ENCODE measurements around the gene SPTBN5. TPM values are rescaled to one million over a fixed set of nuclear protein-coding genes. Genes with fewer than 3 reads are reported as not detected.

The SPTBN5 gene
- total RNA-seq, 2 donors from 2014 or later: 0.63 to 1.3 TPM

DNA sequence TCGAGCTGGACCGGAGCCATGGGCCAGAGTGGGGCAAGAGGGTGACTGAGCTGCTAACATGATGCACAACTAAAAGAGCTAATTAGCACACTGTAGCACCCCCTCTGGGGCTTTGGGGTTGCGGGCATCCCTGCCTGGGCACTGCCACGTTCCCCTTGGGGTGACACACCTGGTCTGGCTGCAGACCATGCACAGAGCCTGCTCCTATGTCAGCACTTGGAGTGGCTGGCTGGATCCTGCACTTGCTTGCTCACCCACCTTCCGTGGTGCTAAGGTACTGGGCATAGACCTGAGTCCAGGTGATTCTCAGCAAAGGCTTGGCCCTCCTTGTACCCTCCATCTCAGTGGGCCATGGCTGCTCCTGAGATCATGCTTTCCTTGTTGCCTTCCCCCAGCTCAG, 12.8 kb upstream of the SPTBN5 start:
- Histone ChIP-seq H3K27ac (no peak overlapping the region), H3K27me3 (no peaks in the 10 kb centered on the region), H3K9me3 (no peaks in the 10 kb centered on the region), H3K4me1 (peaks cover 0 to 35% of the 10 kb centered on the region in 2 donors), H3K36me3 (peaks cover 49% of the 10 kb centered on the region), H3K4me3 (no peak overlapping the region)
- DNase-seq (ENCODE audit: low spot score): no peak
- TF ChIP-seq, protein P1, sequence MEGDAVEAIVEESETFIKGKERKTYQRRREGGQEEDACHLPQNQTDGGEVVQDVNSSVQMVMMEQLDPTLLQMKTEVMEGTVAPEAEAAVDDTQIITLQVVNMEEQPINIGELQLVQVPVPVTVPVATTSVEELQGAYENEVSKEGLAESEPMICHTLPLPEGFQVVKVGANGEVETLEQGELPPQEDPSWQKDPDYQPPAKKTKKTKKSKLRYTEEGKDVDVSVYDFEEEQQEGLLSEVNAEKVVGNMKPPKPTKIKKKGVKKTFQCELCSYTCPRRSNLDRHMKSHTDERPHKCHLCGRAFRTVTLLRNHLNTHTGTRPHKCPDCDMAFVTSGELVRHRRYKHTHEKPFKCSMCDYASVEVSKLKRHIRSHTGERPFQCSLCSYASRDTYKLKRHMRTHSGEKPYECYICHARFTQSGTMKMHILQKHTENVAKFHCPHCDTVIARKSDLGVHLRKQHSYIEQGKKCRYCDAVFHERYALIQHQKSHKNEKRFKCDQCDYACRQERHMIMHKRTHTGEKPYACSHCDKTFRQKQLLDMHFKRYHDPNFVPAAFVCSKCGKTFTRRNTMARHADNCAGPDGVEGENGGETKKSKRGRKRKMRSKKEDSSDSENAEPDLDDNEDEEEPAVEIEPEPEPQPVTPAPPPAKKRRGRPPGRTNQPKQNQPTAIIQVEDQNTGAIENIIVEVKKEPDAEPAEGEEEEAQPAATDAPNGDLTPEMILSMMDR (IDR thresholded peaks at IDR 0.05): no peak

DNA sequence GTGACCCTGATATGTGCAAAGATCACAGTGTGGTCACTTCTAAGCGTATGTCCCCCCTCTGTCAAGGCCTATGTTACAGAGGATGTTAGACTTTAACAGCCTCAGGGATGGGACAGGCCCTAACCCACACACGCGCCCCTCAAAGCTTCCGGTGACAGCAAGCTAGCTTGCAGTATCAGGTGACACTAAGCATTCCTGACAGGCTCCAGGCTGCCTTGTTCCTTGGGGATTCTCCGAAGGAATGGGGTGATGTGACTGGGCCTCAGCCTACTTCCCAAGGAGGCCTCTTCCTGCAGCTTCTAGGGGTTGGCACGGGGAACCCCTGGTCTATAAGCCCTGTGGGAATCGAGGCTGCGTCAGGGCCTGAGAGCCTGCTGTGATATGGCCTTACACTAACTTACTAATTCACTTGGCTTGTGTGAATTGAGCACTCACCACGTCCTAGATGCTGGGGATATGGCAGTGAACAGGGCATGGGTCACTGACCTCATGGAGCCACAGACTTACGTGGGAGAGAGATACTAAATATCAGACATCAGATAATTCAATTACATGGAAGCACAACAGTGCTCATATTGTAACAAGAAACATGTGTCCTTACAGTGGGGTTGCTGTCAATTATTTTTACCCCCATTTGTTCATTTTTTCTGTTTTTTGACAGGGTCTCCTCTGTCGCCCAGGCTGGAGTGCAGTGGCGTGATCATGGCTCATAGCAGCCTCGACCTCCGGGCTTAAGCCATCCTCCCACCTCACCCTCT, 11.4 kb upstream of the SPTBN5 start:
- no peaks in the 10 kb centered on the region for H3K27me3 ChIP-seq
- H3K4me3 ChIP-seq: no peak overlapping the region
- peaks cover 0 to 37% of the 10 kb centered on the region in 2 donors for H3K4me1 ChIP-seq
- TF ChIP-seq, protein P1 (IDR thresholded peaks at IDR 0.05): no peak
- peaks cover 58% of the 10 kb centered on the region for H3K36me3 ChIP-seq
- DNase-seq (ENCODE audit: low spot score): no peak
- H3K27ac ChIP-seq: peak overlapping the region; percentile 24 to 45
- H3K9me3 ChIP-seq: no peaks in the 10 kb centered on the region

DNA sequence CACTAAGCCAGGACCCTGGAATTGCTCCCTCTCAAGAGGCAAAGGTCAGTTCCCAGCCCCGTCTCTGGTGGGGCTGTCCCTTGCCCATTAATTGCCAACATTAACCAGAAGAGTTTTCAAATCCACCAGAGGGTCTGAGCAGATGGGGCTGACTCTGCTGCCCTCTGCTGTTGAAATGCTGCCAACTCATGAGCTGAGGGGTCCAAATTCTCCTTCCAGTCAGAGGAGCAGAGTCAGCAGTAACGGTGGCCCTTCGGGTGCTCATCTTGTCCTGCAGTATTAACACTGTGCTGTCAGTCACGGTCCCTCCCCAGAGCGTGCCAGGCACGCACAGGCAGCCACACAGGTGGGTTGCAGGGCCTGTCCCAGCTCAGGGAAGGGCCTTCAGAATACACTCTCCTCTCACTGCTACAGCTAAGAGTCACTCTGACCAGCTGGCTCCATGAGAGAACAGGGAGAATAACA, 10.7 kb upstream of the SPTBN5 start:
- TF ChIP-seq, protein P1 (IDR thresholded peaks at IDR 0.05): peak; percentile 28 to 82
- Histone ChIP-seq H3K36me3 (peaks cover 63% of the 10 kb centered on the region), H3K27me3 (no peaks in the 10 kb centered on the region), H3K4me1 (peaks cover 0 to 39% of the 10 kb centered on the region in 2 donors), H3K4me3 (no peak overlapping the region), H3K9me3 (no peaks in the 10 kb centered on the region), H3K27ac (peak overlapping the region; percentile 24 to 45)
- DNase-seq (ENCODE audit: low spot score): peak; percentile 73

DNA sequence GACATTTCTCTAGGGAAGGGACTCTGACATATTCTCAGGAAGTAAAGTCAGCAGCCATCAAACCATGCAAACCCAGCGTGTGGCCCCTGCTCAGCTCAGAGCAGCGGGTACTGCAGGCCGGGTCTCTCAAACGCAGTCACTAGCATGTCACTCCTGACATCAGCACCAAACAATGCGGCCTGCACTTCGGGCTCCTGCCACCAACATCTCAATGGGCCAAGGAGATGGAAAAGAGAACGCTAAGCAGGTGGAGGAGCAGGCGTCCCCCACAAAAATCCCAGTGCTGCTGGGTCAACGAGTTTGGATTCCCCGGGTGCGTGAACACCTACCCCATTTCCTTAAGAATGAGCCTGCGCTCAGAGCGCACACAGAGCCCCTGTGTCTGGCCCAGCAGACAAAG, 9.9 kb upstream of the SPTBN5 start:
- Histone ChIP-seq H3K4me1 (peaks cover 0 to 31% of the 10 kb centered on the region in 2 donors), H3K27me3 (no peaks in the 10 kb centered on the region), H3K4me3 (no peak overlapping the region), H3K9me3 (no peaks in the 10 kb centered on the region), H3K36me3 (peaks cover 57% of the 10 kb centered on the region), H3K27ac (peak overlapping the region in 1 of 2 donors; percentile 45)
- TF ChIP-seq, protein P1 (IDR thresholded peaks at IDR 0.05): no peak
- no peak for DNase-seq (ENCODE audit: low spot score)

DNA sequence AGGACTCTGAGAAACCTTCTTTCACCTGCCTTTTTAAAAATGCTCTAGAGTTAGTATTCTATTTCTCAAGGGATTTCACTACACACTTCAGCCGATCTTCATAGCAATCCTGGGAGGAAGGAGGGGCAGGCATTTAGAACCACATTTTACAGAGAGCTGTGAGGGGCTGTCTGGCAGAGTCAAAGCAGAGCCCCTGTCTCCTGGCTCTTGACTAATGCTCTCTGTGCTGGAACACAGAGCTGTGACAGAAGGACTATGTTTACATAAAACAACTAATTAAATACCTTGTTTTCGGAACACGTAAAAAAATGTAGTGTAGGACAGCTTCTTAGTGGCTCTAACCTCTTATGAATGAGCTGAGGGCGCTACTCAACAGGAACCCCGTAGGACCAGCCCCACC, 7.6 kb upstream of the SPTBN5 start:
- H3K27me3 ChIP-seq: no peaks in the 10 kb centered on the region
- no peak overlapping the region for H3K27ac ChIP-seq
- TF ChIP-seq, protein P1 (IDR thresholded peaks at IDR 0.05): no peak
- H3K36me3 ChIP-seq: peaks cover 34% of the 10 kb centered on the region
- H3K4me3 ChIP-seq: no peak overlapping the region
- peaks cover 0 to 30% of the 10 kb centered on the region in 2 donors for H3K4me1 ChIP-seq
- DNase-seq (ENCODE audit: low spot score): no peak
- no peaks in the 10 kb centered on the region for H3K9me3 ChIP-seq
